ENCODE results near the gene MRPL33.
"Not testable (repeated sequence)": the region's sequence is repeated elsewhere in the genome, so short reads cannot be mapped to it uniquely, and the experiment has no call there.

Gene MRPL33

GRCh38 chr2:27742571-27742970 is 28.9 kb upstream of the MRPL33 start:
- H3K4me1 ChIP-seq = peaks cover 0 to 42% (median 2%) of the 10 kb centered on the region in 4 donors
- intact Hi-C loops (cut with DNase I; ENCODE audit: low total_unique reads) = no loop called here
- no peak overlapping the region for H3K4me3 ChIP-seq
- no peak for DNase-seq
- H3K27ac ChIP-seq = no peak overlapping the region
- H3K9me3 ChIP-seq = no peaks in the 10 kb centered on the region
- TF ChIP-seq CTCF (IDR thresholded peaks at IDR 0.05) = no peak
- no peaks in the 10 kb centered on the region for H3K27me3 ChIP-seq
- H3K36me3 ChIP-seq = no peaks in the 10 kb centered on the region

GRCh38 chr2:27745494-27745893 is 26.0 kb upstream of the MRPL33 start:
- H3K27ac ChIP-seq = peak overlapping the region; percentile 31 to 76
- H3K36me3 ChIP-seq; H3K27me3 ChIP-seq; intact Hi-C loops (cut with DNase I; ENCODE audit: low total_unique reads); H3K4me3 ChIP-seq; DNase-seq; H3K9me3 ChIP-seq: not testable (repeated sequence)
- peaks cover 0 to 52% (median 0%) of the 10 kb centered on the region in 4 donors for H3K4me1 ChIP-seq

- Histone ChIP-seq H3K27me3 (no peaks in the 10 kb centered on the region), H3K36me3 (no peaks in the 10 kb centered on the region), H3K4me1 (peaks cover 0 to 52% (median 0%) of the 10 kb centered on the region in 4 donors), H3K27ac (peak overlapping the region; percentile 75 to 76), H3K9me3 (no peaks in the 10 kb centered on the region), H3K4me3 (no peak overlapping the region)
- intact Hi-C loops (cut with DNase I; ENCODE audit: low total_unique reads) = no loop called here
- DNase-seq = no peak
- TF ChIP-seq CTCF (IDR thresholded peaks at IDR 0.05) = no peak
Observed at GRCh38 chr2:27746325-27746724, 25.2 kb upstream of the MRPL33 start.

GRCh38 chr2:27747827-27748352 is 23.6 kb upstream of the MRPL33 start:
- TF ChIP-seq CTCF (IDR thresholded peaks at IDR 0.05) = no peak
- no peaks in the 10 kb centered on the region for H3K27me3 ChIP-seq
- H3K9me3 ChIP-seq = no peaks in the 10 kb centered on the region
- peaks cover 0 to 38% (median 0%) of the 10 kb centered on the region in 4 donors for H3K4me1 ChIP-seq
- intact Hi-C loops (cut with DNase I; ENCODE audit: low total_unique reads) = no loop called here
- DNase-seq = peak in 1 of 2 donors; percentile 81
- H3K27ac ChIP-seq = peak overlapping the region; percentile 75 to 76
- no peaks in the 10 kb centered on the region for H3K36me3 ChIP-seq
- H3K4me3 ChIP-seq = peak overlapping the region; percentile 30 to 34

- Histone ChIP-seq H3K27ac (peak overlapping the region; percentile 75 to 76), H3K4me1 (peaks cover 0 to 33% (median 0%) of the 10 kb centered on the region in 4 donors)
- DNase-seq; H3K27me3 ChIP-seq; intact Hi-C loops (cut with DNase I; ENCODE audit: low total_unique reads); H3K4me3 ChIP-seq; H3K36me3 ChIP-seq; H3K9me3 ChIP-seq: not testable (repeated sequence)
Observed at GRCh38 chr2:27748803-27749554, 22.5 kb upstream of the MRPL33 start.

GRCh38 chr2:27751377-27751776 is 20.1 kb upstream of the MRPL33 start:
- no peak for DNase-seq

More at GRCh38 chr2:27751377-27751776, 20.1 kb upstream of the MRPL33 start:
- Histone ChIP-seq H3K27ac (no peak overlapping the region), H3K4me3 (no peak overlapping the region), H3K27me3 (no peaks in the 10 kb centered on the region), H3K9me3 (no peaks in the 10 kb centered on the region), H3K4me1 (peaks cover 0 to 20% (median under 1%) of the 10 kb centered on the region in 4 donors), H3K36me3 (no peaks in the 10 kb centered on the region)
- no peak for TF ChIP-seq CTCF (IDR thresholded peaks at IDR 0.05)
- intact Hi-C loops (cut with DNase I; ENCODE audit: low total_unique reads) = loop anchor here (5.0 kb wide), 1 partner anchor 701 kb away; no protein-coding TSS in a partner anchor
